Measurements from ENCODE around the gene CLPTM1. TPM values are rescaled to one million over a fixed set of nuclear protein-coding genes. Genes with fewer than 3 reads are reported as not detected.
A peak's percentile ranks its signal among the peaks of the same experiment; 100 is the strongest.

The CLPTM1 gene
- total RNA-seq, 1 experiment from 2014 or later: 138 TPM

DNA sequence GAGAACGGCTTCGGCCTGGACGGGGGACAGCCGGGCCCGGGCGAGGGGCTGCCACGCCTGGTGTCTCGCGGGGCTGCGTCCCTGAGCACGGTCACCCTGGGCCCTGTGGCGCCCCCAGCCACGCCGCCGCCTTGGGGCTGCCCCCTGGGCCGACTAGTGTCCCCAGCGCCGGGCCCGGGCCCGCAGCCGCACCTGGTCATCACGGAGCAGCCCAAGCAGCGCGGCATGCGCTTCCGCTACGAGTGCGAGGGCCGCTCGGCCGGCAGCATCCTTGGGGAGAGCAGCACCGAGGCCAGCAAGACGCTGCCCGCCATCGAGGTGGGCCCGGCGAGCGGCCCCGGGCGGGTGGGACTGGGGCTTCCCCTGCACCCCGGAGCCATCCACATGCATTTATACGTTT lies 56.8 kb downstream of the CLPTM1 start:
- TF ChIP-seq, protein P1, sequence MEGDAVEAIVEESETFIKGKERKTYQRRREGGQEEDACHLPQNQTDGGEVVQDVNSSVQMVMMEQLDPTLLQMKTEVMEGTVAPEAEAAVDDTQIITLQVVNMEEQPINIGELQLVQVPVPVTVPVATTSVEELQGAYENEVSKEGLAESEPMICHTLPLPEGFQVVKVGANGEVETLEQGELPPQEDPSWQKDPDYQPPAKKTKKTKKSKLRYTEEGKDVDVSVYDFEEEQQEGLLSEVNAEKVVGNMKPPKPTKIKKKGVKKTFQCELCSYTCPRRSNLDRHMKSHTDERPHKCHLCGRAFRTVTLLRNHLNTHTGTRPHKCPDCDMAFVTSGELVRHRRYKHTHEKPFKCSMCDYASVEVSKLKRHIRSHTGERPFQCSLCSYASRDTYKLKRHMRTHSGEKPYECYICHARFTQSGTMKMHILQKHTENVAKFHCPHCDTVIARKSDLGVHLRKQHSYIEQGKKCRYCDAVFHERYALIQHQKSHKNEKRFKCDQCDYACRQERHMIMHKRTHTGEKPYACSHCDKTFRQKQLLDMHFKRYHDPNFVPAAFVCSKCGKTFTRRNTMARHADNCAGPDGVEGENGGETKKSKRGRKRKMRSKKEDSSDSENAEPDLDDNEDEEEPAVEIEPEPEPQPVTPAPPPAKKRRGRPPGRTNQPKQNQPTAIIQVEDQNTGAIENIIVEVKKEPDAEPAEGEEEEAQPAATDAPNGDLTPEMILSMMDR (conservative IDR thresholded peaks at IDR 0.05; ENCODE audit: low read depth, low read length): no peak
- TF ChIP-seq EZH2 (IDR thresholded peaks at IDR 0.05; ENCODE audit: borderline replicate concordance, low read depth, low read length, poor library complexity, severe bottlenecking): no peak
- BruUV-seq (replicated peaks): no TSS peak
- Histone ChIP-seq H3K9me3 (ENCODE audit: low read depth, low read length, poor library complexity, severe bottlenecking) (no peaks in the 10 kb centered on the region), H3K27ac (ENCODE audit: low read depth, low read length, poor library complexity, severe bottlenecking) (no peak overlapping the region), H3K4me3 (ENCODE audit: low read depth, low read length, poor library complexity, severe bottlenecking) (no peak overlapping the region), H3K4me1 (ENCODE audit: insufficient read depth, low read length, poor library complexity, severe bottlenecking) (no peaks in the 10 kb centered on the region), H3K36me3 (ENCODE audit: insufficient read depth, low read length, poor library complexity, severe bottlenecking) (no peaks in the 10 kb centered on the region), H3K27me3 (replicated peaks; ENCODE audit: insufficient read depth, low read depth, low read length, poor library complexity) (no peaks in the 10 kb centered on the region)
- ChIA-PET CTCF (no interaction called here), POLR2A (ENCODE audit: low non-redundant PET) (no interaction called here)
- DNase-seq (ENCODE audit: low spot score): no peak
- intact Hi-C loops (cut with micrococcal nuclease; ENCODE audit: unreplicated experiment): loop anchor here (10.0 kb wide), 2 partner anchors 173 to 233 kb away; partner anchors contain the start of gene EXOC3L2

DNA sequence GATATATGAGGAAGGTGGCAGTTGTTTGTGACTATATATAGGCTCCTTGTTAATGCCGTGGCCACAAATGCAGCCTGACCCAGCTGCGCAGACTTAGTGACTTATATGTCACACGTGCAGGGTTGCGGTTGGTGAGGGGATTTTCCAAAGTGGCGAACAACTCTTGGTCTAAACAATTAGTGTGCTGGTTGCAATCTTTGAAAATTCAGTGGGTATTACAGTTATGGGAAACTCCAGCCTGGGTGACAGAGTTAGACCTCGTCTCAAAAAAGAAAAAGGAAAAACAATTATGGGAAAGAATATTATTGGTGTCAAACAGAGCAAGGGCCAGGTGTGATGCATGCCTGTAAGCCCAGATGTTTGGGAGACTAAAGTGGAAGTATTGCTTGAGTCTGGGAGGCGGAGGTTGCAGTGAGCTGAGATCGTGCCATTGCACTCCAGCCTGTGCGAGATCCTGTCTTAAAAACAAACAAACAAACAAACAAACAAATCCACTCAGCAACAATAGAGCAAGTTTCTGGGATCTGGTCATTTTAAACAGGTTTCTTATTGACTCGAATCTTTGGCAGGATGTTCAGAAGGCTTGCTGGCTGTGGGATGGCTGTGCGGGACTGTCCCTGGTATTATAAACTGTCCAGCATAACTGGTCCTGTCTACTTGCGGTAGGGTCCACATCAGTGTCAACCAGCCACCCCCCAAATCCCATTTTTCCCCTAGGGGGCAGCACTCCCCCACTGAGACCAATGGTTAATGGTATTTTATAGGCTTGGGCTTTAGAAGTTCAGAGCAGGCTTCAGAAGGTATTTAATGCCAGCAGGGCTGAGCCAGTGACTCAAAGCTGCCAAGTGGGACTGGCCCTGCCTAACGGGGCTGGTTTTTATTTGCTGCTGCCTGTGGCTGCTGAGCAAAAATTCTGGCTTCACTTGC lies 61.5 kb downstream of the CLPTM1 start:
- Histone ChIP-seq H3K27me3 (replicated peaks; ENCODE audit: insufficient read depth, low read depth, low read length, poor library complexity) (no peaks in the 10 kb centered on the region), H3K4me1 (ENCODE audit: insufficient read depth, low read length, poor library complexity, severe bottlenecking) (no peaks in the 10 kb centered on the region), H3K4me3 (ENCODE audit: low read depth, low read length, poor library complexity, severe bottlenecking) (no peak overlapping the region), H3K36me3 (ENCODE audit: insufficient read depth, low read length, poor library complexity, severe bottlenecking) (no peaks in the 10 kb centered on the region), H3K27ac (ENCODE audit: low read depth, low read length, poor library complexity, severe bottlenecking) (no peak overlapping the region), H3K9me3 (ENCODE audit: low read depth, low read length, poor library complexity, severe bottlenecking) (no peaks in the 10 kb centered on the region)
- ChIA-PET CTCF (interaction anchor here (0.6 kb wide), 1 partner anchor 22 kb away, joined by 4 read pairs; the partner anchor contains the start of gene CLASRP), POLR2A (ENCODE audit: low non-redundant PET) (interaction anchor here (0.5 kb wide), 1 partner anchor 70 kb away, joined by 3 read pairs; no protein-coding TSS in a partner anchor)
- DNase-seq (ENCODE audit: low spot score): peak; percentile 86
- intact Hi-C loops (cut with micrococcal nuclease; ENCODE audit: unreplicated experiment): loop anchor here (5.0 to 10.0 kb wide), 3 partner anchors 168 to 321 kb away; partner anchors contain the start of gene EXOC3L2
- no TSS peak for BruUV-seq (replicated peaks)
- TF ChIP-seq, protein P1 (conservative IDR thresholded peaks at IDR 0.05; ENCODE audit: low read depth, low read length): peak; percentile 76
- TF ChIP-seq EZH2 (IDR thresholded peaks at IDR 0.05; ENCODE audit: borderline replicate concordance, low read depth, low read length, poor library complexity, severe bottlenecking): no peak

DNA sequence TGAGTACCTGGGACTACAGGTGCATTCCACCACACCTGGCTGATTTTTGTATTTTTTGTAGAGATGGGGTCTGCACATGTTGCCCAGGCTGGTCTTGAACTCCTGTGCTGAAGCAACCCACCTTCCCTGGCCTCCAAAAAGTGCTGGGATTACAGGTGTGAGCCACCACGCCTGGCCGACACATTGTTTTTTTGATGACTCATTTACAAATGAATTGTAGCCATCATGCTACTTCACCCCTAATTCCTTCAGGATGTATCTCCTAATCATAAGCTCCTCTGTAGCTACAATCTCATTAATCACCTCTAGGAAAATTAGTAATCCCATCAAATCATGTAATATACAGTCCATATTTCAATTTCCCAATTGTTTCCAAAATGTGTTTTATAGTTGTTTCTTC lies 64.0 kb downstream of the CLPTM1 start:
- Histone ChIP-seq H3K9me3 (ENCODE audit: low read depth, low read length, poor library complexity, severe bottlenecking) (no peaks in the 10 kb centered on the region), H3K4me3 (ENCODE audit: low read depth, low read length, poor library complexity, severe bottlenecking) (no peak overlapping the region), H3K36me3 (ENCODE audit: insufficient read depth, low read length, poor library complexity, severe bottlenecking) (no peaks in the 10 kb centered on the region), H3K4me1 (ENCODE audit: insufficient read depth, low read length, poor library complexity, severe bottlenecking) (no peaks in the 10 kb centered on the region), H3K27ac (ENCODE audit: low read depth, low read length, poor library complexity, severe bottlenecking) (no peak overlapping the region), H3K27me3 (replicated peaks; ENCODE audit: insufficient read depth, low read depth, low read length, poor library complexity) (no peaks in the 10 kb centered on the region)
- ChIA-PET CTCF (no interaction called here), POLR2A (ENCODE audit: low non-redundant PET) (interaction anchor here (0.7 kb wide), 1 partner anchor 192 kb away, joined by 7 read pairs; no protein-coding TSS in a partner anchor)
- intact Hi-C loops (cut with micrococcal nuclease; ENCODE audit: unreplicated experiment): loop anchor here (5.0 to 10.0 kb wide), 3 partner anchors 166 to 318 kb away; partner anchors contain the start of gene EXOC3L2
- no peak for DNase-seq (ENCODE audit: low spot score)
- BruUV-seq (replicated peaks): no TSS peak
- TF ChIP-seq EZH2 (IDR thresholded peaks at IDR 0.05; ENCODE audit: borderline replicate concordance, low read depth, low read length, poor library complexity, severe bottlenecking): no peak
- TF ChIP-seq, protein P1 (conservative IDR thresholded peaks at IDR 0.05; ENCODE audit: low read depth, low read length): no peak

Data from A673 (cell line).